ENCODE data around the gene PSMB5.
"Not testable (repeated sequence)": the region's sequence is repeated elsewhere in the genome, so short reads cannot be mapped to it uniquely, and the experiment has no call there.

The PSMB5 gene

DNA sequence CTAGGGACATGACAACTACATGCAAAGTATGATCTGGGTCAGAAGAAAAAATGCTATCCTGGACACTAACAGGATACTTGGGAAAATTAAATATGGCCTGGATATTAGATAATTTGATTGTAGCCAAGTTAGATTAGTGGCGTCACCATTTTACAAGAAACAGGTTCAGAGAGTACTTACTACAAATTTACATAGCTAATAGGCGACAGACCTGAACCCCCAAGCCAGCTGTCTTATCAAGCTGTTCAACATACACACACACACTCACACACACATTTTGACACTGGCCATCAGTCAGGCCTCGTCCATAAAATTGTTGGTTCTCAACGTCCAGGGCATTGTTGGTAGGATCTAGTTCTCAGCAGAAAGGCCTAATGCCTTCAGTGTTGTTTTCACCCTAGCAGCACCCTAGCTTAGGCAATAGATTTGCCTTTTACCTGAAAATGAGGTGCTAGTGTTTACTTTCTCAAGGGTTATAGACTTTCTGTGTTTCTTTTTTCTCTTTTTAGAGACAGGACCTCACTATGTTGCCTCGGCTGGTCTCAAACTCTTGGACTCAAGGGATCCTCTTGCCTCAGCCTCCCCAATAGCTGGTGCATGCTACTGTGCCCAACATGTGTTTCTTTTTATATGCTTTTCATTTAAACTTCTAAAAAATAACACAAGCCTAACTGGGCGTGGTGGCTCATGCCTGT lies 21.5 kb downstream of the PSMB5 start:
- DNase-seq = no peak

- peak; percentile 93 for DNase-seq
Observed at GRCh38 chr14:23009939-23010726, 24.6 kb downstream of the PSMB5 start, which contains the start of gene C14orf93. Gene C14orf93 (minus strand): TSS chr14:23010143. CDS start chr14:22999023, 11,120 bp downstream.

DNA sequence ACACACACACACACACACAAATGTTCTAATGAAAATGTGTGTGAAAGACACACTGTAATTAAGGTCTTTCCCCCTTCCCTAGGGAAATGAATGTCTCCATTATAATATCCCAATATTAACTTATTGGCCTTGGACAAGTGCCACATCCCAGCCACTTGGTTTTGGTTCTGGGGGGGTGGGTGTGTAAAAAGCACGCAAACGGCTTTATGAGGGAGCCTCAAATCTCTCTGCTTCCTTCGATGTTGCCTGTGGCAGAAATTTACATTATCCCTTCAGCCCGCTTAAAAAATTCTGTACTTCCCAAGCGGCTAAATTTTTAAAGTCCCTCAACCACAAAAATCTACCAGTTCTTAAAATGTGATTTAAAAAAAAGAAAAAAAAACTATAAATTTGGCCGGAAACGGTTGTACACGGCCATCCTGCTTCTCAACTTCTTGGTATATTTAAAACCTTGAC lies 25.2 kb downstream of the PSMB5 start:
- DNase-seq = no peak

DNA sequence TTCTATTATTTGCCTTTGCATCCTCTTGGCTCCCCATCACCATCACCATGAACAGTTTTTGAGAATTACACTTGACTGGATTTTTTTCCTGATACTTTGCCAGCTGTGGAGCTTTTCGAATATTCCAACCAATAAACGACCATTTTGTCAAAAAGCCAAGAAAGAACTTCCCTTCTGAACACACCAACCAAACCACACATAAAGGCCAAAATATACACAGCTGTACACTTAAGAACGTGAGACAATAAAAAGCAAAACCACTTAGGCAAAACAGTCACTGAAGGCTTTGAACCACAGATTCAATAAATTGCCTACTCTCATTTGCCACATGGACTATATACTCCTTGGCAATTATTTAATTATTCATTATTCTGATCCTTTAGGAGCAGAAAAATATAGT lies 25.9 kb downstream of the PSMB5 start:
- DNase-seq = no peak

DNA sequence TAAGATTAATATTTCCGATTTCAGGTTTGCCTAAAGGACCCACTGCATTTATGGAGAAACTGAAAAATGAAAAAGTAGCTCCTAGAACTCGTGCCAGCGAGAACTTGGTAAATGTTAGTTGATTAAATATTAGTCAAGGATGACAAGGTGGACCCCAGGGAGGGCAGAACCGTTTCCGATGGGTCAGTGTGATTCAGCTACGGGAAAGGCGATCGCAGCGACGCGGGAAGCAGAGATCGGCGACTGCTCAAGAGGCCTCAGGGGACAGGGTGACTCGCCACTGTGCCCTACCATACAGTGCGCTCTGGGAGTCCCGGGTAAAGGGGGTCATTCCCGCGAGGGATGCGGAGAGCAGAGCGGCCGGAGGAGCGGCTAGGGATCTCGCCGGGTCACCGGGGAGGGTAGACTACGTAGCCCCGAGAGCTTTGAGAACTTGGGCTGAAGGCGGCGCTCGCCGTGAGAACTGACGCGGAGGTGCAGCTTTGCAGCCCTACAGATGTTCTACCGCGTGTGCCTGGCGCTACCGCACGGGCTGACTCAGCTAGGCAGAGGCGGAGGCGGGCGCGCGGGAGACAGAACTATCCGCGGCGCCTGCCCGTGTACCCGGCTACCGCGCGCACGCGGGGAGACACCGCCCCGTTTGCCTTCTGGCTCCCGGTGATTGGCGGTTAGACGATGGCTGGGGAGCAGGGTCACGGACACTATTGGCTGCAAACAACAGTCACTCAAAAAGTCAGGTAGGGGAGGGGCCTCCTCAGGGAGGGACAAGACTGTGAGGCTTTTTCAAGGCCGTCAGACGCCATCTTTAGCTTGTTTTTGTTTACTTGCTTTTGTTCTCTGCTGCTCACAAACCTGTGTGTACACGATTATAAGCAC lies 27.9 kb downstream of the PSMB5 start:
- peak; percentile 99 for DNase-seq

- DNase-seq = no peak
Observed at GRCh38 chr14:23006188-23006534, 28.5 kb downstream of the PSMB5 start.

GRCh38 chr14:23005451-23006187 lies 29.1 kb downstream of the PSMB5 start:
- no peak for DNase-seq

DNA sequence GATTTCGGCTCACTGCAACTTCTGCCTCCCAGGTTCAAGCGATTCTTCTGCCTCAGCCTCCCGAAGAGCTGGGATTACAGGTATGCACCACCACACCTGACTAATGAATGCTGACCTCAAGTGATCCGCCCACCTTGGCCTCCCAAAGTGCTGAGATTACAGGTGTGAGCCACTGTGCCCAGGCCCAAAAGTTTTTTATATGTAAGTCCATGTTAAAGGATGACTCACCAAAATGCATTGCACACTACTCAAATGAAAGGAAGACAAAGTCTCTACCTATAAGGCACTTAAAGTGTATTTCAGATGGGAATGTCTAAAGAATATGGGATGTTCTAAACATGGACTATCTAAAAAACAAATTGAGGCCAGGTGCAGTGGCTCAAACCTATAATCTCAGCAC lies 30.4 kb downstream of the PSMB5 start:
- not testable (repeated sequence) for DNase-seq

DNA sequence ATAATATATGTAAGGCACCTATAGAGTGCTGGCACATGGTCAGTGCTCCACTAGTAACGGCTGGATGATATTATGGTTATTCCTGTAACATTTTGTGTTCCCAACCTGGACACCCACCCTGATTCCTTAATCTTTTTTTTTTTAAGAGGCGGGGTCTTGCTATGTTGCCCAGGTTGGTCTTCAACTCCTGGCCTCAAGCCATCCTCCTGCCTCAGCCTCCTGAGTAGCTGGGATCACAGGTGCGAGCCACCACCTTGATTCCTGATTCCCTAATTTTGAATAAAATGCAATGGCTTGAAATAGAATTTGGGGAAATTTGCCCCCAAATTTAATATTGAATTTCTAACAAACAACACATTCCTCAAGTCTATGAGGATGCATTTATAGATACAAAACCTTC lies 32.1 kb downstream of the PSMB5 start:
- DNase-seq = no peak

DNA sequence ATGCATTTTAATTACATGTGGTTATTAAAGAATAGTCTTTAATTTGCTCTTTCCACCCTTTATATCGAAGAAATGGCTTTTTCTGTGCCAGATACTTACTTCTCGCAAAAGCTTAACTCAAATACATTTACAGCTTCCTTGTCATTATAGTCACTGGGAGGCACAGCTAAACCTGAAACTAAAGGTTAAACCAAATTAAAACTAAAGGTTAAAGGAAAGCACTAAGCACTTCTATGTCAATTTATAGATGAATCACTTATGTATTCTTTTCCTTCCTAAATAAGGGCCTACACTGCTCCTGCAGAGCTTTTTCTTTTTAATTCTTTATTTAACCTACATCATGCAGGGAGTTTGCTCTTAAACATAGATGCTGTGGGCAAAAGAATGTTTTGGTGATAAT lies 33.8 kb downstream of the PSMB5 start:
- DNase-seq = no peak

DNA sequence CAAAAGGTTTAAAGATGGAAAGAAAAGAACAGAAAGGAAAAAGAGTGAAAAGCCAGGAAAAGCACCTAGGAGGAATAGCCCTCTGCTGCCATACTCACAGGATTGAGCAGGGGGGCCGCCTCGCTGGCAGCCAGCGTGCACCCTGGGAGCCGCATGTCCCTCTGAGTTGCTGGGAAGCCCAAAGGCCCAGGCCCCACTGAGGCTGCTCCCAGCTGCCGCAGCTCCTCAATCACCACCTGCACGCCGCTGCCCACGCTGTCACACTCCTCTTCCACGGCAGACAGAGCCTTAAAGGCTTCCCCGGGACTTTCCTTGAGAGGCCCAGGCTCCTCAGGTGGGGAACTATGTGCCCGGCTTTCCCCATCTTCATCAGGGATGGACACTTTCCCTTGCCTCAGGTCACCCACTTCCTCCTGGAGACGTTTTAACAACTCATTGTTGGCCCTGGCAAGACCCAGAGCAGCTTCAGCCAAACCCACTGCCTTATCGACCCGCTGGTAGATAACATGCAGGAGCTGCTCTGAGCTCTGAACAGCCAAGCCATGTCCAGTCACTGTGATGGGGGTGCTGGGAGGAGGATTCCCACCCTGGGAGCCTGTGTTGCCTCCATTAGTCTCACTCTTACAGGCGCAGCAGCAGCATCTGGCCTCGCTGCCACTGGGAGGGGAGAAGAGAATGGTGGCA lies 36.2 kb downstream of the PSMB5 start:
- DNase-seq = no peak

- no peak for DNase-seq
Observed at GRCh38 chr14:22997676-22998323, 36.9 kb downstream of the PSMB5 start.

GRCh38 chr14:22996768-22997654 lies 37.7 kb downstream of the PSMB5 start:
- no peak for DNase-seq

DNA sequence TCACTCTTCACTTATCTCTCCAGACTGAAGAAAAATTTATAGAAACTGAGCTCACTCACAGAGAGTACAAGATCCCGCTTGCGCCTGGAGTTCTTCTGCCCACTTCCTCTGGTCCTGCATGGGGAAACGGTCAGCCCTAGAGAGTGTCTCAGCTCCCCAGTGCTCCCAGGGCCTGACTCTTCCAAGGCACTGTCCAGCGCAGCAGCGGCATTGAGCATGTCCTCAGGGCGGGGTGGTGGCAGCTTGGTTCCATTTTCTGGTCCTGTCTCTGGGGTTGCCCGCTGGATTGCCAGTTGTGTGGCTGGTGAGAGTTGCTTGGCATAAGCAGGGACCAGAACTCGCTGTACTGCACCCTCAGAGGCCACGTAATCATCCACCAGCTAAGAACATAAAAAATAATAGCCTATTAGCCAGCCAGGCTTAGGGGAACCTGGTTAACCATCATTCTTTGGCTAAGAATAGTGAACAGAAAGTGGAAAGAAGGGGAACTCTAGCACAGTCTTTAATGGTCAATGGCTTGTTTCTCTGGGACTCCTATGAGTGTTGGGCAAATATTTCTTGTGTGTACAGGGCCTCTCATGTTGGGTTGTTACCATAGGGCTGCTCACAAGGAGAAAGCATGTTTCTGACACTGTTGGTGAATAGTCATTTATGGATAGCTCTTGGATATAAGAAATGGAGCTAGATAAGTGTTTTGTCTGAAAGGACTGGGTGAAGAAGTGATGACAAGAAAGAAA lies 38.6 kb downstream of the PSMB5 start:
- no peak for DNase-seq

- DNase-seq = no peak
Observed at GRCh38 chr14:22994762-22995275, 39.9 kb downstream of the PSMB5 start.

DNA sequence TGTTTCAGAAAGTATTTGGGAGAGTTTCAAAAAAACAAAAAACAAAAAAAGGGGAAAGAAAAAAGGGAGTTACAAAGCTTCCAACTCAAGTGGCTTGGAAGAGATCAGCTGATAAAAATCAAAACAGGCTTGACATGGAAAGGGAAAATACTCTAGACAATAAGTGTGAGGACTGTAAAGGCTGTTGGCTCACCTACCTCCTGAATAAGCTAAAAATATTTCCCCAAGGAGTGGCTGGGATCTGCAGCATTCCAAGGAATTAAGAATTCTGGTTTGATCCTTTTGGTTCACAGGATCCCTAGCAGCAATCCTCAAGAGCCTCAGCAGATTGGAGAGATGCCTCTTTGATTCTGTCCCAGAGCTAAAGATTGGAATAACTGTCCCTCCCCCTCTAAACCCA lies 41.2 kb downstream of the PSMB5 start:
- no peak for DNase-seq

- DNase-seq = no peak
Observed at GRCh38 chr14:22991852-22992251, 42.8 kb downstream of the PSMB5 start.

GRCh38 chr14:22987291-22987690 lies 47.4 kb downstream of the PSMB5 start:
- no peak for DNase-seq

DNA sequence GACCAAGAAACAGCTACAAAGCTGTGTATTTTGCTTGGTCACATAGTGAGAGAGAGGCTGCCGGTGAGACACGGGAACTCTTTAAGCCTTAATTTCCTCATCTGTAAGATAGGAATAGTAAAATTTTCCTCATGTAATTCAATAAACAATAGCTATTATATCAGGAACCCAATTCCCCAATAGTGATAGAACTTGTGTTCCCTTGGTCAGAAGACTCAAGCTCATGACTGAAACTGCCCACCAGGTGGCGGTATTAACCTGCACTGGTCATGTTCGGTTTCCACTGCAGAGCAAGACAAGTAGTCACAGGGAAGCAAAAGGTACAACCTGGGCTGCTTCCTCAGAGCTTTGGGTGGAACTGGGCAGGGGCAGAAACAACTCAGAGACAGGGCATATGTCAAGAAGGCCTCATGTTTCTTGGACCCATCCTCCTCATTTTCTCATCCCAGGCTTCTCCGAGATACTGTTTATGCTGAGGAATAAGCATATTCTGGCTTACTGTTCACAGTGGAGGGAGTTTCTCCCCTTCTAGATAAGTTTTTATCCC lies 48.1 kb downstream of the PSMB5 start:
- DNase-seq = peak; percentile 95
